Measurements from ENCODE around the gene FADS1. TPM values are rescaled to one million over a fixed set of nuclear protein-coding genes. Genes with fewer than 3 reads are reported as not detected.

FADS1 gene
- total RNA-seq, 3 donors from 2014 or later (not counting 1 experiment from before 2014, with no cell fraction given), result 9.3 to 17.2 (median 10.2) TPM

DNA sequence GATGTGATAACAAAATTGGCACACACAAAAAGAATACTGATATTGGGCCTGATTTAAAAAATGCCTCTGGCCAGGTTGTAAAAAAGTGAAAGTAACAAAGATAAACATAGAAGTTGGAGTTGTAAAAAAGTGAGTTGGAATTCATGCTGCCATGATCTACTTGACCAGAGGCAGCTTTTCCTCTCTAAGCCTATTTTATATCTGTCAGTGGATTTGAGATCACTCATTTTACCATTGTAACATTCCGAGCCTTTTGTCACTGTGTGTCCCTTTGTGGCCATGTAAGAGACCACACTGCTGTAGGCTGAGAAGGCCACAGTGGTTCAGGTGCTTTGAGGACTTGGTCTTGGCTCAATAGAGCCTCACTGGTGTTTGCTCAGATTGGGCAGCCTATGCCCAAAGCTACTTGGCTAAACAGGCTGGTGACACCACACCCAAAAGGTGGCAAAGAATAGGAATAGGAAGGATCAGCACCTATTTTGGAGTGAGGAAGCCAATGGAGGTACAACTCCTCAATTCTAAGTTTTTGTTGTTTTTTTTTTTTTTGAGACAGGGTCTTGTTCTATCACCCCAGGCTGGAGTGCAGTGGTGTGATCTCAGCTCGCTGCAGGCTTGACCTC lies 17.0 kb downstream of the FADS1 start:
- Histone ChIP-seq H3K36me3 (ENCODE audit: control insufficient read depth, insufficient read depth, low read length) (peaks cover 4% of the 10 kb centered on the region), H3K4me1 (ENCODE audit: control insufficient read depth, insufficient read depth, low read length) (no peaks in the 10 kb centered on the region), H3K27me3 (ENCODE audit: control insufficient read depth, insufficient read depth, low read length) (no peaks in the 10 kb centered on the region), H3K9me3 (ENCODE audit: control insufficient read depth, insufficient read depth, low read length) (no peaks in the 10 kb centered on the region), H3K27ac (ENCODE audit: low read length) (no peak overlapping the region), H3K4me3 (ENCODE audit: low read length) (no peak overlapping the region)
- H3K36me3 Mint-ChIP-seq, result no peaks in the 10 kb centered on the region
- no peaks in the 10 kb centered on the region for H3K27me3 Mint-ChIP-seq (ENCODE audit: low read depth in 2 of 2)
- intact Hi-C loops (cut with micrococcal nuclease), result no loop called here
- 95% methylated on average over 2 of the region's 2 CpGs for WGBS (ENCODE audit: insufficient coverage)
- TF ChIP-seq, protein P1, sequence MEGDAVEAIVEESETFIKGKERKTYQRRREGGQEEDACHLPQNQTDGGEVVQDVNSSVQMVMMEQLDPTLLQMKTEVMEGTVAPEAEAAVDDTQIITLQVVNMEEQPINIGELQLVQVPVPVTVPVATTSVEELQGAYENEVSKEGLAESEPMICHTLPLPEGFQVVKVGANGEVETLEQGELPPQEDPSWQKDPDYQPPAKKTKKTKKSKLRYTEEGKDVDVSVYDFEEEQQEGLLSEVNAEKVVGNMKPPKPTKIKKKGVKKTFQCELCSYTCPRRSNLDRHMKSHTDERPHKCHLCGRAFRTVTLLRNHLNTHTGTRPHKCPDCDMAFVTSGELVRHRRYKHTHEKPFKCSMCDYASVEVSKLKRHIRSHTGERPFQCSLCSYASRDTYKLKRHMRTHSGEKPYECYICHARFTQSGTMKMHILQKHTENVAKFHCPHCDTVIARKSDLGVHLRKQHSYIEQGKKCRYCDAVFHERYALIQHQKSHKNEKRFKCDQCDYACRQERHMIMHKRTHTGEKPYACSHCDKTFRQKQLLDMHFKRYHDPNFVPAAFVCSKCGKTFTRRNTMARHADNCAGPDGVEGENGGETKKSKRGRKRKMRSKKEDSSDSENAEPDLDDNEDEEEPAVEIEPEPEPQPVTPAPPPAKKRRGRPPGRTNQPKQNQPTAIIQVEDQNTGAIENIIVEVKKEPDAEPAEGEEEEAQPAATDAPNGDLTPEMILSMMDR (IDR thresholded peaks at IDR 0.05), result no peak
- no peaks in the 10 kb centered on the region for H3K9me3 Mint-ChIP-seq
- H3K4me3 Mint-ChIP-seq, result no peak overlapping the region
- ATAC-seq, result no peak
- H3K4me1 Mint-ChIP-seq, result no peaks in the 10 kb centered on the region
- peak overlapping the region in 1 of 2 donors; percentile 51 for H3K27ac Mint-ChIP-seq
- no peak for DNase-seq

DNA sequence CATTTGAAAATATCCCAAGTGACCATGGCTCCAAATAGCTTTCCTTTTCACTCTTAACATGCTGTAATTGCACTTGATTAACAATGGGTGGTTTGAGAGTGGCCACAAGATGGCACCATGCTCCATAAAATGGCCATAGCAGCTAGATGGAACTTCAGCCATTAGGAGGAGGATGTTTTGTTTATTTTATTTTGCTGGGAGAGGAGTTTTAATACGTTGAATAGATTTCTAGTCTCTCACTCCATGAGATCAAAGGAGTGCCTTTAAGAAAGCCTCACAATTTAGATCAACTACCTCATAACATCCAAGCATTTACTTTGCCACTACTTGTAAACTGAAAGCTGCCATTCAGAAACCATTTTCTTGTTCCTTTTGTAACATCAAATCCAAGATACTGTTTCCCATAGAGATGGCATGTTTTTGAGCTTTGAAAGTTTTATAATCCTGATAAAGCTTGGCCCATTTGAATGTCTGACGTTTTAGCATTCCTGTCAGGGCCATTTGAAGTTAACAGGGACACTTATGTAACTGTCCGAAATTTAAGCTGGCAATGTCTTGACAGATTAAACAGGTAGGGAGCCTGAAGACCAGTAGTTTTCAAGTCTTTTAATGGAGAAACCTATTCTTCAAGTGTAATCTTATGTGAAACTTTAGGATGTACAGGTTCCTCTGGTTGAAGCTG lies 19.4 kb downstream of the FADS1 start:
- H3K4me3 ChIP-seq (ENCODE audit: low read length), result no peak overlapping the region
- peaks cover 2% of the 10 kb centered on the region for H3K36me3 ChIP-seq (ENCODE audit: control insufficient read depth, insufficient read depth, low read length)
- TF ChIP-seq, protein P1 (IDR thresholded peaks at IDR 0.05), result peak; percentile 92
- DNase-seq (peak; percentile 60 to 89), ATAC-seq (peak; percentile 19 to 42 (median 22))
- H3K27ac Mint-ChIP-seq, result peak overlapping the region; percentile 71 to 76
- no peak overlapping the region for H3K27ac ChIP-seq (ENCODE audit: low read length)
- no peaks in the 10 kb centered on the region for H3K27me3 ChIP-seq (ENCODE audit: control insufficient read depth, insufficient read depth, low read length)
- peaks cover 6 to 14% of the 10 kb centered on the region in 2 donors for H3K4me1 Mint-ChIP-seq
- H3K27me3 Mint-ChIP-seq (ENCODE audit: low read depth in 2 of 2), result no peaks in the 10 kb centered on the region
- H3K36me3 Mint-ChIP-seq, result no peaks in the 10 kb centered on the region
- peaks cover 9% of the 10 kb centered on the region for H3K4me1 ChIP-seq (ENCODE audit: control insufficient read depth, insufficient read depth, low read length)
- 94% methylated on average over 2 of the region's 3 CpGs for WGBS (ENCODE audit: insufficient coverage)
- H3K9me3 Mint-ChIP-seq, result no peaks in the 10 kb centered on the region
- peak overlapping the region; percentile 28 for H3K4me3 Mint-ChIP-seq
- intact Hi-C loops (cut with micrococcal nuclease), result loop anchor here (1.0 to 2.0 kb wide), 5 partner anchors 37 to 311 kb away; no protein-coding TSS in a partner anchor
- H3K9me3 ChIP-seq (ENCODE audit: control insufficient read depth, insufficient read depth, low read length), result no peaks in the 10 kb centered on the region

DNA sequence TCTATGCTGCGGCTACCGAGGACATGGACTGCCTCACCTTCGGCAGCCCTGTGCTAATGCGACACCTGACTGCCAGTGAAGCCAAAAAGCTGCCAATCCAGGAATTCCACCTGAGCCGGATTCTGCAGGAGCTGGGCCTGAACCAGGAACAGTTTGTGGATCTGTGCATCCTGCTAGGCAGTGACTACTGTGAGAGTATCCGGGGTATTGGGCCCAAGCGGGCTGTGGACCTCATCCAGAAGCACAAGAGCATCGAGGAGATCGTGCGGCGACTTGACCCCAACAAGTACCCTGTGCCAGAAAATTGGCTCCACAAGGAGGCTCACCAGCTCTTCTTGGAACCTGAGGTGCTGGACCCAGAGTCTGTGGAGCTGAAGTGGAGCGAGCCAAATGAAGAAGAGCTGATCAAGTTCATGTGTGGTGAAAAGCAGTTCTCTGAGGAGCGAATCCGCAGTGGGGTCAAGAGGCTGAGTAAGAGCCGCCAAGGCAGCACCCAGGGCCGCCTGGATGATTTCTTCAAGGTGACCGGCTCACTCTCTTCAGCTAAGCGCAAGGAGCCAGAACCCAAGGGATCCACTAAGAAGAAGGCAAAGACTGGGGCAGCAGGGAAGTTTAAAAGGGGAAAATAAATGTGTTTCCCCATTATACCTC lies 20.8 kb downstream of the FADS1 start:
- Histone ChIP-seq H3K27me3 (ENCODE audit: control insufficient read depth, insufficient read depth, low read length) (no peaks in the 10 kb centered on the region), H3K27ac (ENCODE audit: low read length) (no peak overlapping the region), H3K9me3 (ENCODE audit: control insufficient read depth, insufficient read depth, low read length) (no peaks in the 10 kb centered on the region), H3K4me1 (ENCODE audit: control insufficient read depth, insufficient read depth, low read length) (peaks cover 19% of the 10 kb centered on the region), H3K36me3 (ENCODE audit: control insufficient read depth, insufficient read depth, low read length) (peaks cover 2% of the 10 kb centered on the region), H3K4me3 (ENCODE audit: low read length) (no peak overlapping the region)
- Mint-ChIP-seq H3K9me3 (no peaks in the 10 kb centered on the region), H3K4me3 (no peak overlapping the region), H3K27me3 (ENCODE audit: low read depth in 2 of 2) (no peaks in the 10 kb centered on the region), H3K27ac (peak overlapping the region in 1 of 2 donors; percentile 76), H3K36me3 (no peaks in the 10 kb centered on the region), H3K4me1 (peaks cover 17 to 25% of the 10 kb centered on the region in 2 donors)
- ATAC-seq (no peak), DNase-seq (no peak)
- TF ChIP-seq, protein P1 (IDR thresholded peaks at IDR 0.05), result no peak
- intact Hi-C loops (cut with micrococcal nuclease), result loop anchor here (2.0 kb wide), 1 partner anchor 39 kb away; no protein-coding TSS in a partner anchor
- 97% methylated on average over 18 of the region's 18 CpGs for WGBS (ENCODE audit: insufficient coverage)

Measured in natural killer cell (primary cell).